Measurements from ENCODE around the gene GALNT18. TPM values are rescaled to one million over a fixed set of nuclear protein-coding genes. Genes with fewer than 3 reads are reported as not detected.
A peak's percentile ranks its signal among the peaks of the same experiment; 100 is the strongest.
"Not testable (repeated sequence)": the region's sequence is repeated elsewhere in the genome, so short reads cannot be mapped to it uniquely, and the experiment has no call there.

The GALNT18 gene
- total and polyA plus RNA-seq, 3 experiments from 2014 or later = 1.3 TPM; not detected in 1

DNA sequence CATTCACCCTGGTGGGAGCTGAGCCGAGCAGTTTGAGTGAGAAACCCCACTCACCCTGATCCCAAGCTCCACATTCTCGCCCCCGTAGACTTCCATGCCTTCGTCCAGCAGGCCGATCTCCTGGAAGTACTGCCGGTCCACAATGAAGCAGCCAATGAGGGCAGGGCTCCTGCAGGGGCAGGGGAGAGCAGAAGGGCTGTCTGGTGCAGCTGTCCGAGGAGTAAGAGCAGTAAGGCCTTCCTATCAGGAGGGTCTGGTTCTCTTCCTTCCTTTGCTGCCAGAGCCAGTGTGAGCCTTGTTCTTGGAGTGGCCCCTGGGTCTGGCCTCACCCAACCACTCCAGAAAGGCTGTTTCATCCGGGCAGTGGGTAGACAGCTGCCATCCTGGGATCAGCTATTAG is 249.3 kb downstream of the GALNT18 start:
- Mint-ChIP-seq H3K27me3 (peaks cover 3 to 7% of the 10 kb centered on the region in 2 donors), H3K4me3 (no peak overlapping the region), H3K36me3 (no peaks in the 10 kb centered on the region), H3K27ac (no peak overlapping the region), H3K9me3 (peaks cover 0 to 12% (median 5%) of the 10 kb centered on the region in 5 donors), H3K4me1 (no peaks in the 10 kb centered on the region)
- no peaks in the 10 kb centered on the region for H3K9me3 ChIP-seq (ENCODE audit: low read length)
- no peaks in the 10 kb centered on the region for H3K36me3 ChIP-seq (ENCODE audit: insufficient read depth, low read length)
- H3K27me3 ChIP-seq (ENCODE audit: insufficient read depth, low read length, poor library complexity, severe bottlenecking) = no peaks in the 10 kb centered on the region
- no peaks in the 10 kb centered on the region for H3K4me1 ChIP-seq (ENCODE audit: insufficient read depth, low read length)
- no peak overlapping the region for H3K27ac ChIP-seq (ENCODE audit: low read depth, low read length)
- no peak for DNase-seq
- ChIA-PET POLR2A (no interaction called here), CTCF (no interaction called here)
- no peak overlapping the region for H3K4me3 ChIP-seq (ENCODE audit: low read length)

DNA sequence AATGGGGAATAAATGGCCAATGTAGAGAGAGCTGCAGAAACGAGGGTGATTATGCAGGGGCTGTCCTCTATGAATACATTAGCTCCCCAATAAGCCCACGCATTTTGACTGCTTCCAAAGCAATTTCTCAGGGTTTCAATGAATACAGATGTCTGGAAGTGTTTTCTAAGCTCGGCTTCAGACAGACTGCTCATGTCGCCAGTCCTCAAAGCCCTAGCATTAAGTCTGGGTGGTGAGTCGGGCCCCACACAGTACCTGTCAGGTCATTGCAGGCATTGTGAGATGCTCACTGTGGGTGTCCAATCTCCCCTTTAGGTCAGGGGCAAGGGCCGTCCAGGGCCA is 250.9 kb downstream of the GALNT18 start:
- Mint-ChIP-seq H3K4me1 (no peaks in the 10 kb centered on the region), H3K36me3 (no peaks in the 10 kb centered on the region), H3K27me3 (peaks cover 3 to 7% of the 10 kb centered on the region in 2 donors), H3K9me3 (peaks cover 0 to 12% (median 5%) of the 10 kb centered on the region in 5 donors), H3K27ac (peak overlapping the region in 1 of 8 donors; percentile 25), H3K4me3 (no peak overlapping the region)
- no peaks in the 10 kb centered on the region for H3K36me3 ChIP-seq (ENCODE audit: insufficient read depth, low read length)
- no peaks in the 10 kb centered on the region for H3K4me1 ChIP-seq (ENCODE audit: insufficient read depth, low read length)
- DNase-seq = no peak
- H3K27ac ChIP-seq (ENCODE audit: low read depth, low read length) = no peak overlapping the region
- H3K4me3 ChIP-seq (ENCODE audit: low read length) = no peak overlapping the region
- CTCF ChIA-PET = interaction anchor here (1.2 kb wide), 1 partner anchor 15 kb away, joined by 3 read pairs; no protein-coding TSS in a partner anchor
- no peaks in the 10 kb centered on the region for H3K9me3 ChIP-seq (ENCODE audit: low read length)
- POLR2A ChIA-PET = no interaction called here
- H3K27me3 ChIP-seq (ENCODE audit: insufficient read depth, low read length, poor library complexity, severe bottlenecking) = no peaks in the 10 kb centered on the region

DNA sequence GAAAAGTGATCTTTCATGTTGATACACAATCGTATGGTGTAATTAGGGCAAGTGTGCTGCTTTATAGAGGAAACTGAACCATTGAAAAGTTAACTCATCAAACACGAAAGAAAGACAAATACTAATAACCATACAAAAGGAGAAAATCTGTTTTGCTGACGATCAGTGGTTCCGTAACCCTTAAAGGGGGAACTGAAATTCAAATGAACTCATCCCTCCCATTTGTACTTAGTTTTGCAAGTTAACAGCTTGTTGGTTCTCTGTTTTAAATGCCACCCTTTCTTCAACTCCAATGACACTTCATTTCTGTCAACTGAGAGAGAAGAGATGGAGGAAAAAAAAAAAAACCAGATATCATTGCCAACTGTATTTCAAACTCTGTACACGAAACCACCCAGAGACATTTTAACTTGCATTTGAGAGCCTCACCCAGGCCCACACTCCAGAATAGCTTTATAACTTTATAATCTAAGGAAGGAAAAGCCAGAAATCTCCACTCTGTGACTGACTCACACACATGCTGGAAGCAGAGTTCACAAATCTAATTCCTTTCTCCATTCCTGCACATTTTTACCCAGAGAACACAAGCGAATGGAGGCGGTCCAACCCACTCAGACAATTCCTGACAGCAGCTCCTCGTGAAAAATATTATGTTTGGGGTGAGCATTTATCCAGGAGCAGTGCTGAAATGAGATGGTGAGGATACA is 251.4 kb downstream of the GALNT18 start:
- Mint-ChIP-seq H3K36me3 (no peaks in the 10 kb centered on the region), H3K4me3 (no peak overlapping the region), H3K27me3 (peaks cover 3 to 7% of the 10 kb centered on the region in 2 donors), H3K27ac (no peak overlapping the region), H3K9me3 (peaks cover 0 to 12% (median 7%) of the 10 kb centered on the region in 5 donors), H3K4me1 (no peaks in the 10 kb centered on the region)
- Histone ChIP-seq H3K4me1 (ENCODE audit: insufficient read depth, low read length) (no peaks in the 10 kb centered on the region), H3K27me3 (ENCODE audit: insufficient read depth, low read length, poor library complexity, severe bottlenecking) (no peaks in the 10 kb centered on the region), H3K9me3 (ENCODE audit: low read length) (no peaks in the 10 kb centered on the region), H3K4me3 (ENCODE audit: low read length) (no peak overlapping the region), H3K36me3 (ENCODE audit: insufficient read depth, low read length) (no peaks in the 10 kb centered on the region), H3K27ac (ENCODE audit: low read depth, low read length) (no peak overlapping the region)
- CTCF ChIA-PET = interaction anchor here (1.2 kb wide), 1 partner anchor 14 kb away, joined by 3 read pairs; no protein-coding TSS in a partner anchor
- POLR2A ChIA-PET = no interaction called here
- DNase-seq = no peak

DNA sequence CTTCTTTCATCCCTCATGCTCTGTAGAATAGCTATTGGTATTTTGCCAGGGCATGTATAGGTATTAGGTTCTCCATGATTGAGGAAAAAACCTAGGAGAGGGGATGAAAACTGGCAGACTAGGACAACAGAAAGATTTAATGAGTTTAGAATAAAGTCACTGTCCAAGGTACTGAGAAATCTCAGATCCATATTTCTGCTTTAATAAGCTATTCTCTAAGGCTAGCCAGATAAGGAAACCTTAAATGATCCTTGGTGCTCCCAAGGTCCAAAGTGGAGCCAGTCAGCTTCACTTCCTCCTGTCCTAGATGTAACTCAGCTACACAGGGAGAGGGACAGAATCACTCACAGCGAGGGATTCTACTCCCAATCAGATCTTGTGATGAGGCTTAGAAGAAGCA is 255.0 kb downstream of the GALNT18 start:
- Histone ChIP-seq H3K4me3 (ENCODE audit: low read length) (no peak overlapping the region), H3K27ac (ENCODE audit: low read depth, low read length) (no peak overlapping the region), H3K27me3 (ENCODE audit: insufficient read depth, low read length, poor library complexity, severe bottlenecking) (no peaks in the 10 kb centered on the region), H3K4me1 (ENCODE audit: insufficient read depth, low read length) (no peaks in the 10 kb centered on the region), H3K9me3 (ENCODE audit: low read length) (no peaks in the 10 kb centered on the region), H3K36me3 (ENCODE audit: insufficient read depth, low read length) (no peaks in the 10 kb centered on the region)
- no peaks in the 10 kb centered on the region for H3K36me3 Mint-ChIP-seq
- H3K27me3 Mint-ChIP-seq = peaks cover 0 to 20% of the 10 kb centered on the region in 2 donors
- H3K4me1 Mint-ChIP-seq = no peaks in the 10 kb centered on the region
- no peak overlapping the region for H3K4me3 Mint-ChIP-seq
- H3K9me3 Mint-ChIP-seq = peaks cover 0 to 12% (median 10%) of the 10 kb centered on the region in 5 donors
- no peak overlapping the region for H3K27ac Mint-ChIP-seq
- ChIA-PET CTCF (no interaction called here), POLR2A (no interaction called here)
- no peak for DNase-seq

DNA sequence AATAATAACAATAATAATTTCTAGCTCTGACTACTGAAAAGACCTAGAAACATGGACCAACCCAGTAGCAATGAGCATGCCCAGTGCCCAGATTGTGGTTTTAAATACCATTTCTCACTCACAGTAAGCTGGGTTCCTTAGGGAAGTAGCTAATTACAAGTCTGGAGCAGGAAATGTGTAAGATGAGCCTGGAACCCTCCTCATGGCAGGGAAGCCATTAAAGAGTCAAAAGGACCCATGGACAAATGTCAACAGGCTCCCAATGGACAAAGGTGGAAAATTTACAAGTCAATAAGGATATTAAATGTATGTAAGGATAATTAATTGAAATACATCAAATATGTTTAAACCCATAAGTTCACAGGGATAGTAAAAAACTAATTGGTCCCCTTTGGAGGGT is 258.1 kb downstream of the GALNT18 start:
- no peak overlapping the region for H3K27ac Mint-ChIP-seq
- no peak overlapping the region for H3K4me3 ChIP-seq (ENCODE audit: low read length)
- H3K36me3 Mint-ChIP-seq = no peaks in the 10 kb centered on the region
- no peak overlapping the region for H3K27ac ChIP-seq (ENCODE audit: low read depth, low read length)
- ChIA-PET CTCF (no interaction called here), POLR2A (no interaction called here)
- no peaks in the 10 kb centered on the region for H3K27me3 ChIP-seq (ENCODE audit: insufficient read depth, low read length, poor library complexity, severe bottlenecking)
- H3K4me3 Mint-ChIP-seq = no peak overlapping the region
- H3K4me1 ChIP-seq (ENCODE audit: insufficient read depth, low read length) = no peaks in the 10 kb centered on the region
- peaks cover 1 to 37% of the 10 kb centered on the region in 2 donors for H3K27me3 Mint-ChIP-seq
- no peak for DNase-seq
- no peaks in the 10 kb centered on the region for H3K9me3 ChIP-seq (ENCODE audit: low read length)
- H3K36me3 ChIP-seq (ENCODE audit: insufficient read depth, low read length) = no peaks in the 10 kb centered on the region
- H3K4me1 Mint-ChIP-seq = no peaks in the 10 kb centered on the region
- H3K9me3 Mint-ChIP-seq = peaks cover 0 to 10% (median 9%) of the 10 kb centered on the region in 5 donors

DNA sequence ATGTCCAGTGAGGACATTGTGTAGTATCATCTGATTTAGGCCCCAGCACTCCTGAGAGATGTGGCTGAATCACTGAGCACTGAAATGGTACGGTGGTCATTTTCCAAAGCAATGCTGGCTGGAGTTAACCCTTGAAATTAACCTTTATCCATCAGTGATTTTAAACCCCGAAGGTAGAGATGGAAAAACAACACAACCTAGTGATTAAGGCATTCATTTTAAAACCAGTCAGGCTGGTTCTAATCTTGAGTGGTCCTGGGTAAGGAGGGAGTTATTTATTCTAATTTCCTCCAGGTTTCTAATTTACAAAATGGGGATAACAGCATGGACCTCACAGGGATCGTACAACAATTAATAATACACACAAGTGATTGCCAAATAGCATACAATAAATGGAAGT is 262.2 kb downstream of the GALNT18 start:
- DNase-seq = no peak
- no peak overlapping the region for H3K4me3 Mint-ChIP-seq
- Histone ChIP-seq H3K4me1 (ENCODE audit: insufficient read depth, low read length) (no peaks in the 10 kb centered on the region), H3K9me3 (ENCODE audit: low read length) (no peaks in the 10 kb centered on the region), H3K27ac (ENCODE audit: low read depth, low read length) (no peak overlapping the region), H3K4me3 (ENCODE audit: low read length) (no peak overlapping the region), H3K36me3 (ENCODE audit: insufficient read depth, low read length) (no peaks in the 10 kb centered on the region), H3K27me3 (ENCODE audit: insufficient read depth, low read length, poor library complexity, severe bottlenecking) (no peaks in the 10 kb centered on the region)
- no peaks in the 10 kb centered on the region for H3K36me3 Mint-ChIP-seq
- peaks cover 1 to 45% of the 10 kb centered on the region in 2 donors for H3K27me3 Mint-ChIP-seq
- CTCF ChIA-PET = no interaction called here
- H3K27ac Mint-ChIP-seq = no peak overlapping the region
- H3K4me1 Mint-ChIP-seq = no peaks in the 10 kb centered on the region
- H3K9me3 Mint-ChIP-seq = peaks cover 0 to 2% (median 0%) of the 10 kb centered on the region in 5 donors
- POLR2A ChIA-PET = no interaction called here

DNA sequence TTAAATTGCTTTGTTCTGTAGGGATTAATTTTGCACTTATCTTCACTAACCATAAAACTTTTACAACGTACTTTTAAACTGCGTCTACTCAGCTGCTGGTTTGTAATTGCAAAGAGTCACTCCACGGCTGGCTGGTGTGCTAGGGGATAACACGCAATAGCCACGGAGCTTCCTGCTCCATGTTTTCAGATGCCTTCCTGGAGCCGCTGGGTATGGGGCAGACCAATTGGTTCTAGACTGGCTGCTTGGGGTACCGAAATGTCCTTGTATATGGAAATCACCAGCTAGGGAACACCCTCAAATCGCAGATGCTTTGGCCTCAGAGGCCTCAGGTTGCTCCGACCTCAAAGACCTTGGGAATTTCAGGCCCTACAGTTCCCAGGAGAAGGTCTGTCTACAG is 265.0 kb downstream of the GALNT18 start:
- Mint-ChIP-seq H3K27ac (no peak overlapping the region), H3K9me3 (no peaks in the 10 kb centered on the region), H3K36me3 (no peaks in the 10 kb centered on the region), H3K27me3 (peaks cover 1 to 26% of the 10 kb centered on the region in 2 donors), H3K4me1 (no peaks in the 10 kb centered on the region), H3K4me3 (no peak overlapping the region)
- Histone ChIP-seq H3K4me3 (ENCODE audit: low read length) (no peak overlapping the region), H3K9me3 (ENCODE audit: low read length) (no peaks in the 10 kb centered on the region), H3K27ac (ENCODE audit: low read depth, low read length) (no peak overlapping the region), H3K27me3 (ENCODE audit: insufficient read depth, low read length, poor library complexity, severe bottlenecking) (no peaks in the 10 kb centered on the region), H3K36me3 (ENCODE audit: insufficient read depth, low read length) (no peaks in the 10 kb centered on the region), H3K4me1 (ENCODE audit: insufficient read depth, low read length) (no peaks in the 10 kb centered on the region)
- no peak for DNase-seq
- ChIA-PET CTCF (interaction anchor here (1.1 kb wide), 1 partner anchor 14 kb away, joined by 3 read pairs; no protein-coding TSS in a partner anchor), POLR2A (no interaction called here)

DNA sequence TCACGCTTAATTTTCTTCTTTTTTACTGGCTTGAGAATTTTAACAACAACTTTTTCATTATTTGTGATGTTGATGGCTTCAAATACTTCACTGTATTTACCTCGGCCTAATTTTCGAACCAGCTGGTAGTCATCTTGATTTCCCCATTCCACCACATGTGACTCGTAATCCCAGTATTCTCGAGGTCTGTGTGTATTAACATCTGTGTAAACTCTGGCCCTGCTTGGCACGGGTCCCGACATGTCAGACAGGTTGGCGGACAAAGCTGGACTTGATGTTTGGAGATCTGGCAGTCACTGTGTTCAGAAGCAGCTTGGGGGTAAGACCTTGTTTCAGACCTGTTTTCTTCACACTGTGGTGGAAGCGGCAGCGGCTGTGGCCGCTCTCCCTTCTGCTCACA is 268.9 kb downstream of the GALNT18 start, which contains the start of gene CSNK2A3:
CSNK2A3 (minus strand) TSS at position 373 of the 400 bp plus-strand sequence; CDS start at position 242, 131 bp downstream.
- H3K27ac Mint-ChIP-seq; CTCF ChIA-PET; H3K27me3 Mint-ChIP-seq; H3K27ac ChIP-seq (ENCODE audit: low read depth, low read length); H3K36me3 ChIP-seq (ENCODE audit: insufficient read depth, low read length); POLR2A ChIA-PET; DNase-seq; H3K36me3 Mint-ChIP-seq; H3K27me3 ChIP-seq (ENCODE audit: insufficient read depth, low read length, poor library complexity, severe bottlenecking); H3K9me3 Mint-ChIP-seq; H3K4me1 Mint-ChIP-seq; H3K9me3 ChIP-seq (ENCODE audit: low read length); H3K4me3 ChIP-seq (ENCODE audit: low read length); H3K4me3 Mint-ChIP-seq; H3K4me1 ChIP-seq (ENCODE audit: insufficient read depth, low read length): not testable (repeated sequence)
